HCT116 (cell line): ENCODE measurements around the gene PDK2. TPM values are rescaled to one million over a fixed set of nuclear protein-coding genes. Genes with fewer than 3 reads are reported as not detected.

Source experiments
- ATAC-seq: fragments of 200-7000 bp; cut with Tn5 transposase; 2 replicates; pipeline ENCODE4 v1.9.1; 2020; ENCODE audit warnings: mild to moderate bottlenecking, moderate library complexity
- BruUV-seq: library from RNA; stranded (reverse); fragments of 400-500 nt; replicated peaks from 2 replicates; lab custom pipeline; 2021; lab: Mats Ljungman, UMichigan
- CTCF ChIA-PET: fragments of 300-600 bp; sonication (Branson Sonifier 250); formaldehyde crosslinking; loops from one replicate; lab custom pipeline; 2021; ENCODE audit warnings: antibody characterized with exemption; lab: Charles Lee
- POLR2A ChIA-PET: fragments of 300-600, 350-600 bp; sonication (Branson Sonifier 250); formaldehyde crosslinking; loops from one replicate; lab custom pipeline; 2021; ENCODE audit warnings: antibody characterized with exemption; lab: Charles Lee
- RAD21 ChIA-PET, 2 experiments: fragments of 300-600 bp; sonication (Branson Sonifier 250); formaldehyde crosslinking; loops; one replicate each; lab custom pipeline; 2023; ENCODE audit warnings: low total read pairs in 2 of 2; ENCODE audit not compliant: uncharacterized antibody in 2 of 2, unreplicated experiment in 2 of 2, low non-redundant PET in 1 of 2; lab: Charles Lee
- DNase-seq: peaks from one replicate; pipeline ENCODE4 v3.0.0-alpha.2; 2010; ENCODE audit warnings: low read depth, low spot score
- H2AFZ ChIP-seq: fragments of 200-600 bp; shearing (Covaris generic), sonication (generic); 2 replicates; pipeline ENCODE4 v1.6.1; 2017; ENCODE audit warnings: low read depth, mixed run types, mixed read lengths, antibody characterized with exemption, low read length; ENCODE audit not compliant: poor library complexity, severe bottlenecking
- H3K27ac ChIP-seq: 2 replicates; pipeline ENCODE4 v1.5.1; 2012; ENCODE audit warnings: low read depth, low read length
- H3K27me3 ChIP-seq: fragments of 200-600 bp; sonication (generic); 2 replicates; pipeline ENCODE4 v1.6.1; 2016; ENCODE audit warnings: mixed run types, low read length, mixed read lengths; ENCODE audit not compliant: insufficient read depth
- H3K36me3 ChIP-seq, 2 experiments: fragments of 200-500 bp in 1 of 2; fragments of 200-600 bp in 1 of 2; sonication (Bioruptor generic) in 1 of 2; sonication (generic) in 1 of 2; 2 replicates each; pipeline versions ENCODE4 v1.5.1 to v1.6.1; 2014 to 2016; ENCODE audit warnings: low read length in 2 of 2, inconsistent platforms in 1 of 2, mixed read lengths in 1 of 2, mixed run types in 1 of 2; ENCODE audit not compliant: insufficient read depth in 2 of 2, control insufficient read depth in 1 of 2
- H3K4me1 ChIP-seq, 2 experiments: fragments of 200-600 bp in 1 of 2; sonication (generic) in 1 of 2; 2 replicates each; pipeline versions ENCODE4 v1.5.1 to v1.6.1; 2012 to 2017; ENCODE audit warnings: low read length in 2 of 2, inconsistent platforms in 1 of 2, mild to moderate bottlenecking in 1 of 2, mixed read lengths in 1 of 2, mixed run types in 1 of 2, moderate library complexity in 1 of 2; ENCODE audit not compliant: insufficient read depth in 2 of 2, control insufficient read depth in 1 of 2
- H3K4me2 ChIP-seq: fragments of 200-600 bp; sonication (generic); 2 replicates; pipeline ENCODE4 v1.6.1; 2017; ENCODE audit warnings: mixed run types, low read length, mixed read lengths
- H3K4me3 ChIP-seq, 2 experiments: fragments of 200-600 bp in 1 of 2; sonication (generic) in 1 of 2; replicated peaks in 1 of 2; 2 replicates each; pipeline ENCODE4 v1.5.1; 2011 to 2016; ENCODE audit warnings: low read length in 2 of 2, control low read depth in 1 of 2, low read depth in 1 of 2, mild to moderate bottlenecking in 1 of 2, mixed read lengths in 1 of 2, mixed run types in 1 of 2
- H3K79me2 ChIP-seq: fragments of 200-600 bp; sonication (generic); 2 replicates; pipeline ENCODE4 v1.6.1; 2017; ENCODE audit warnings: mild to moderate bottlenecking, mixed run types, low read length, moderate library complexity, mixed read lengths; ENCODE audit not compliant: insufficient read depth
- H3K9ac ChIP-seq: fragments of 200-600 bp; sonication (generic); 2 replicates; pipeline ENCODE4 v1.6.1; 2016; ENCODE audit warnings: low read length, mixed read lengths
- H3K9me2 ChIP-seq: fragments of 200-600 bp; sonication (generic), shearing (Covaris generic); 2 replicates; pipeline ENCODE4 v1.6.1; 2017; ENCODE audit warnings: mixed run types, mild to moderate bottlenecking, moderate library complexity; ENCODE audit not compliant: insufficient read depth
- H3K9me3 ChIP-seq, 2 experiments: fragments of 200-500 bp in 1 of 2; fragments of 200-600 bp in 1 of 2; sonication (Bioruptor generic) in 1 of 2; sonication (generic) in 1 of 2; 2 replicates each; pipeline ENCODE4 v1.6.1; 2014 to 2017; ENCODE audit warnings: low read length in 2 of 2, mixed read lengths in 2 of 2, inconsistent platforms in 1 of 2, low read depth in 1 of 2, mild to moderate bottlenecking in 1 of 2, mixed run types in 1 of 2, moderate library complexity in 1 of 2; ENCODE audit not compliant: control insufficient read depth in 1 of 2, insufficient read depth in 1 of 2
- H4K20me1 ChIP-seq: fragments of 200-600 bp; sonication (generic), shearing (Covaris generic); 2 replicates; pipeline ENCODE4 v1.6.1; 2017; ENCODE audit warnings: mixed run types, mild to moderate bottlenecking, moderate library complexity; ENCODE audit not compliant: insufficient read depth
- ATF3 ChIP-seq: IDR thresholded peaks from 2 replicates; pipeline ENCODE4 v1.6.1; 2012
- CBX3 ChIP-seq: IDR thresholded peaks from 2 replicates; pipeline ENCODE4 v1.6.1; 2012; ENCODE audit warnings: low read depth
- CTCF ChIP-seq, 3 experiments: fragments of 200-600 bp in 1 of 3; sonication (generic) in 1 of 3; IDR thresholded peaks in 2 of 3; conservative IDR thresholded peaks in 1 of 3; 2 replicates each; pipeline ENCODE4 v1.5.1; 2012 to 2017; ENCODE audit warnings: low read depth in 2 of 3, low read length in 2 of 3, antibody characterized with exemption in 1 of 3, borderline replicate concordance in 1 of 3, control low read depth in 1 of 3, mild to moderate bottlenecking in 1 of 3, mixed read lengths in 1 of 3, mixed run types in 1 of 3, moderate library complexity in 1 of 3; ENCODE audit not compliant: insufficient read depth in 1 of 3
- EGR1 ChIP-seq: IDR thresholded peaks from 2 replicates; pipeline ENCODE4 v1.6.1; 2012; ENCODE audit warnings: low read depth
- ELF1 ChIP-seq: IDR thresholded peaks from 2 replicates; pipeline ENCODE4 v1.6.1; 2012; ENCODE audit warnings: low read depth, borderline replicate concordance
- EZH2 ChIP-seq: fragments of 200-600 bp; sonication (generic); IDR thresholded peaks from 2 replicates; pipeline ENCODE4 v1.6.1; 2017; ENCODE audit warnings: antibody characterized with exemption, mixed run types
- EZH2phosphoT487 ChIP-seq: fragments of 200-600 bp; IDR thresholded peaks from 2 replicates; pipeline ENCODE4 v1.6.1; 2018; ENCODE audit warnings: antibody characterized with exemption, borderline replicate concordance
- JUND ChIP-seq: IDR thresholded peaks from 2 replicates; pipeline ENCODE4 v1.6.1; 2012
- SP1 ChIP-seq: IDR thresholded peaks from 2 replicates; pipeline ENCODE4 v1.6.1; 2012; ENCODE audit warnings: low read depth
- SRF ChIP-seq: IDR thresholded peaks from 2 replicates; pipeline ENCODE4 v1.6.1; 2012; ENCODE audit warnings: low read depth
- TCF7L2 ChIP-seq: IDR thresholded peaks from 2 replicates; pipeline ENCODE4 v1.7.0; 2011; ENCODE audit warnings: borderline replicate concordance, inconsistent platforms; ENCODE audit not compliant: insufficient read depth, insufficient read length; ENCODE audit errors: extremely low read depth
- YY1 ChIP-seq: IDR thresholded peaks from 2 replicates; pipeline ENCODE4 v1.6.1; 2011; ENCODE audit warnings: low read length, low read depth, moderate library complexity, mild to moderate bottlenecking; ENCODE audit not compliant: insufficient replicate concordance; ENCODE audit errors: extremely low read depth
- ZBTB33 ChIP-seq: IDR thresholded peaks from 2 replicates; pipeline ENCODE4 v1.6.1; 2011; ENCODE audit warnings: mild to moderate bottlenecking, low read length, moderate library complexity; ENCODE audit not compliant: insufficient replicate concordance; ENCODE audit errors: extremely low read depth
- ZFX ChIP-seq: fragments of 450-650 bp; IDR thresholded peaks from 2 replicates; pipeline ENCODE4 v1.6.1; 2017
- ZNF274 ChIP-seq: fragments of 200-500 bp; sonication (Bioruptor generic); IDR thresholded peaks from 2 replicates; pipeline ENCODE4 v1.6.1; 2014; ENCODE audit warnings: mild to moderate bottlenecking, low read depth, low read length, inconsistent platforms
- intact Hi-C: fragments of 100-400 bp; cut with micrococcal nuclease; formaldehyde crosslinking; loops from 2 replicates; pipeline ENCODE4 v1.10.0; 2022
- total RNA-seq: library from RNA; stranded (reverse); gene quantifications from one replicate; pipeline ENCODE4 v1.2.1, GENCODE V29; 2021; ENCODE audit not compliant: unreplicated experiment
- TF ChIP-seq, protein P1 (sequence below): IDR thresholded peaks from 2 replicates; pipeline ENCODE4 v1.6.1; 2012

The PDK2 gene
- total RNA-seq, 1 experiment from 2014 or later, result 39.1 TPM

GRCh38 chr17:50109207-50109606, 14.1 kb downstream of the PDK2 start:
- peaks cover 0 to 5% of the 10 kb centered on the region in 2 experiments; a peak in 1 of 4 replicates for H3K36me3 ChIP-seq
- DNase-seq (no peak), ATAC-seq (no peak)
- H3K9ac ChIP-seq, result no peak overlapping the region
- H3K79me2 ChIP-seq, result no peaks in the 10 kb centered on the region
- CTCF ChIA-PET, result interaction anchor here (2.5 to 3.2 kb wide), 2 partner anchors 8 to 15 kb away, joined by 7 to 15 read pairs; no protein-coding TSS in a partner anchor
- RAD21 ChIA-PET, result no interaction called here
- H3K27me3 ChIP-seq, result no peaks in the 10 kb centered on the region
- H3K4me3 ChIP-seq, result no peak overlapping the region
- H3K9me2 ChIP-seq, result no peaks in the 10 kb centered on the region
- H4K20me1 ChIP-seq, result no peaks in the 10 kb centered on the region
- H3K4me2 ChIP-seq, result no peak overlapping the region
- H2AFZ ChIP-seq, result no peak overlapping the region
- POLR2A ChIA-PET, result no interaction called here
- no peak overlapping the region for H3K27ac ChIP-seq
- no TSS peak for BruUV-seq
- intact Hi-C loops, result no loop called here
- TF ChIP-seq EZH2 (no peak), SP1 (no peak), CTCF (IDR thresholded peaks at IDR 0.05 in 2 of 3, conservative IDR thresholded peaks at IDR 0.05 in 1 of 3; ENCODE audit: borderline replicate concordance in 1 of 3, insufficient read depth in 1 of 3, low read depth in 2 of 3, low read length in 2 of 3) (no peak), ZFX (no peak), JUND (no peak), EGR1 (no peak), TCF7L2 (no peak), SRF (no peak), ELF1 (no peak), YY1 (no peak), ZNF274 (no peak), EZH2phosphoT487 (no peak), ZBTB33 (no peak), ATF3 (no peak), CBX3 (no peak)
- TF ChIP-seq, protein P1, sequence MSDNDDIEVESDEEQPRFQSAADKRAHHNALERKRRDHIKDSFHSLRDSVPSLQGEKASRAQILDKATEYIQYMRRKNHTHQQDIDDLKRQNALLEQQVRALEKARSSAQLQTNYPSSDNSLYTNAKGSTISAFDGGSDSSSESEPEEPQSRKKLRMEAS, result no peak
- no peaks in the 10 kb centered on the region for H3K9me3 ChIP-seq
- H3K4me1 ChIP-seq, result peaks cover 0 to 9% of the 10 kb centered on the region in 2 experiments; a peak in 1 of 4 replicates
